SKM-1 treated with dmso at 0.1 percent for 144 hours (cell line): ENCODE results near the gene DEPDC5.

Experiments used
- DNase-seq: peaks from one replicate; lab custom pipeline; 2025; ENCODE audit not compliant: unreplicated experiment; lab: John Stamatoyannopoulos, UW

DEPDC5 gene

GRCh38 chr22:31846161-31847115 lies 92.6 kb downstream of the DEPDC5 start:
- DNase-seq: peak; percentile 4

- DNase-seq: no peak
Measured at GRCh38 chr22:31848411-31848810, 94.6 kb downstream of the DEPDC5 start.

- no peak for DNase-seq
Measured at GRCh38 chr22:31850135-31850534, 96.3 kb downstream of the DEPDC5 start.

GRCh38 chr22:31852691-31853421 lies 99.0 kb downstream of the DEPDC5 start:
- no peak for DNase-seq

GRCh38 chr22:31853736-31854495 lies 100.1 kb downstream of the DEPDC5 start:
- DNase-seq: no peak

GRCh38 chr22:31857247-31857646 lies 103.4 kb downstream of the DEPDC5 start:
- no peak for DNase-seq

- DNase-seq: no peak
Measured at GRCh38 chr22:31861226-31861840, 107.5 kb downstream of the DEPDC5 start.

- DNase-seq: no peak
Measured at GRCh38 chr22:31866918-31867317, 113.1 kb downstream of the DEPDC5 start.

GRCh38 chr22:31867386-31868153 lies 113.8 kb downstream of the DEPDC5 start:
- DNase-seq: no peak

GRCh38 chr22:31869739-31870138 lies 115.9 kb downstream of the DEPDC5 start:
- DNase-seq: no peak

- DNase-seq: no peak
Measured at GRCh38 chr22:31870890-31871289, 117.1 kb downstream of the DEPDC5 start.

- peak; percentile 46 for DNase-seq
Measured at GRCh38 chr22:31871480-31871879, 117.7 kb downstream of the DEPDC5 start.

GRCh38 chr22:31872209-31872608 lies 118.4 kb downstream of the DEPDC5 start:
- DNase-seq: no peak

- no peak for DNase-seq
Measured at GRCh38 chr22:31874821-31875220, 121.0 kb downstream of the DEPDC5 start.

- DNase-seq: no peak
Measured at GRCh38 chr22:31876156-31876920, 122.5 kb downstream of the DEPDC5 start.

- DNase-seq: no peak
Measured at GRCh38 chr22:31879585-31879984, 125.8 kb downstream of the DEPDC5 start.

GRCh38 chr22:31881200-31881599 lies 127.4 kb downstream of the DEPDC5 start:
- DNase-seq: no peak

GRCh38 chr22:31881865-31882264 lies 128.0 kb downstream of the DEPDC5 start:
- no peak for DNase-seq

GRCh38 chr22:31882971-31883370 lies 129.2 kb downstream of the DEPDC5 start:
- DNase-seq: no peak
